GM10266 (cell line): ENCODE results near the gene GAS2L3.

Source experiments
- DNase-seq: peaks from one replicate; pipeline ENCODE4 v3.0.0; 2012; ENCODE audit errors: extremely low spot score
- TF ChIP-seq, protein P1 (sequence below): IDR thresholded peaks from 2 replicates; pipeline ENCODE4 v1.5.1; 2012; ENCODE audit warnings: mild to moderate bottlenecking, low read depth; ENCODE audit not compliant: control insufficient read depth, insufficient read depth; ENCODE audit errors: missing control alignments

GAS2L3 gene

DNA sequence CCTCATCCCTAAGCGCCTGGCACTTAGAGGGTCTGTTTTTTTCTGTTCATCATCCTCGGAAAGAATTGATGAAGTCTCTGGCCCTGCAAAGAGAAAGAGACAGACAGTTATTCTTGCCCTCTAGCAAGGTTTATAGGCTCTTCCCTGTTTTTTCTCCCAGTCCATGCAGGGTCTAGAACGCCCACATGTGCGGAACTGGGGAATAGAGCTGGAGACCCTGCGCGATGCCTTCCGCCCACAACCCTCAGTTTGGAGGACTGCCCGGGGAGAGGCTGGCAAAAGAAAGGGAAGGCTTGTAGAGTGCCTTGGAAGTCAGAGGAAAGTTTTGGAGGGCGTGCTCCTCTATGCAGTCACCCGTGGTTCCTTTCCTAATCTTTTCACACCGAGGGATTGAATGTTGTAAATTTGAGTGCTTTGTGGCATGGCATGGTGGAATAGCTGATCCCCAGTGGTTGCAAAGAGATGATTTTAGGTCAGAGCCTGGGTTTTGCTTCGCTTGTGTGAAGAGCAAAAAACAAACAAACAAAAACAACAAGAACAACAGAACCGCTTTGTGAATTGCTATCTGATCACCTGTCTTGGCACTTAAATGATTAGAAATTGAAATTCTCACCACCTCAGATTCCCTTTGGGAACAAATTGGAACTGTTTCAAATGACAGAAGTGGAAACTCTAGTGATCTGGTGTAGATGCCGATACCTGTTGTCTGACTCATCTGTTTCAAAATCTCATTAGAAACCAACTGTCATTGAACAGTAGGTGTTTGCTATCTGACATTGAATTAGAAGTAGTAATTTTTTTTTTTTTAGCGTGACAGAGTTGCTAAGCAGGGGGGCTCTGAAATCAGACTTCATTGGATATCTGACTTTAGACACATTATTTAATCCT is 947 bp downstream of the GAS2L3 start:
- TF ChIP-seq, protein P1, sequence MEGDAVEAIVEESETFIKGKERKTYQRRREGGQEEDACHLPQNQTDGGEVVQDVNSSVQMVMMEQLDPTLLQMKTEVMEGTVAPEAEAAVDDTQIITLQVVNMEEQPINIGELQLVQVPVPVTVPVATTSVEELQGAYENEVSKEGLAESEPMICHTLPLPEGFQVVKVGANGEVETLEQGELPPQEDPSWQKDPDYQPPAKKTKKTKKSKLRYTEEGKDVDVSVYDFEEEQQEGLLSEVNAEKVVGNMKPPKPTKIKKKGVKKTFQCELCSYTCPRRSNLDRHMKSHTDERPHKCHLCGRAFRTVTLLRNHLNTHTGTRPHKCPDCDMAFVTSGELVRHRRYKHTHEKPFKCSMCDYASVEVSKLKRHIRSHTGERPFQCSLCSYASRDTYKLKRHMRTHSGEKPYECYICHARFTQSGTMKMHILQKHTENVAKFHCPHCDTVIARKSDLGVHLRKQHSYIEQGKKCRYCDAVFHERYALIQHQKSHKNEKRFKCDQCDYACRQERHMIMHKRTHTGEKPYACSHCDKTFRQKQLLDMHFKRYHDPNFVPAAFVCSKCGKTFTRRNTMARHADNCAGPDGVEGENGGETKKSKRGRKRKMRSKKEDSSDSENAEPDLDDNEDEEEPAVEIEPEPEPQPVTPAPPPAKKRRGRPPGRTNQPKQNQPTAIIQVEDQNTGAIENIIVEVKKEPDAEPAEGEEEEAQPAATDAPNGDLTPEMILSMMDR: no peak
- no peak for DNase-seq

DNA sequence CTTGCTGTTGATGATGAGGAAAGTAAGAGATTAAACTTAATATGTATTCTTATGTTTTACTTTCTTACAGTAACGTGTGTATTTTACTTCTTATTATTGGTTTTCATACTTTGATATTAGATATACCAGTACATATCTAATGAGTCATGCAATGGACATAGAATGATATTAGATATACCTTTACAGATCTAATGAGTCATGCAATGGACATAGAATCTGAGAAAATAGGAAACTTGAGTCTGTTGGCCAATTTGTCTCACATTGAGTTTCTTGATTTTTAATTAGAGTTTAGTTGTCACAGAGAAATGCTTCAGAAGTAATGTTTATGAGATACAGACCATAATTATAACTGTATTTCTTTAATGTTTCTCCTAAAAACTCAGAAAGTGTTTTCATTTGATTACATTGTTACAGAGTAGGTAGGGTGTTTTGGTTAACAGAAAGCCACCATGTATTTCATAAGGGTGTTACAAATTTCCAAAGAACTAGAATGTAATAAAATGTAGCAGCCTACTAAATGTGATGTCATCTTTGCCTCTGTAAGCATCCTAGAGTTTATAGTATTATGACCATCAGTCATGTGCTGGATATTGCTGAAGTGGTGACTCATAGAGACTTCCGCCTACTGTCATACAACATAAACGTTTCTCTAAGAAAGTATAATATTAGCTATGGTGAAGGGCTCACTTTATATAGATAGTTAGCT is 3.0 kb downstream of the GAS2L3 start:
- TF ChIP-seq, protein P1: no peak
- DNase-seq: no peak

DNA sequence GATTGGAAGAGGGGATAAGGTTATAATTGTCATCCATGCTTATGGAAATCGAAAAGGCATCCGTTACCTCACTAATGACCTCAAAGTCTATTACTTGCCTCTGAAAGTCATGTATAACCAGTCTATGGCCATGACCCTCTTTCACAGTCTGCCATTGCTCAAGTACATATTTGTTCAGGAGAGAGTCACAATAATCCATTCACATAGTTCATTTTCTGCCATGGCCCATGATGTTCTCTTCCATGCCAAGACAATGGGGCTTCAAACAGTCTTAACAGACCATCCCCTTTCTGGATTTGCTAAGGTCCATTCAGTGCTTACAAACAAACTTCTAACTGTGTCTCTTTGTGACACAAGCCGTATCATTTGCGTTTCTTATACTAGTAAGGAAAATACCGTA is 5.4 kb downstream of the GAS2L3 start:
- DNase-seq: no peak

DNA sequence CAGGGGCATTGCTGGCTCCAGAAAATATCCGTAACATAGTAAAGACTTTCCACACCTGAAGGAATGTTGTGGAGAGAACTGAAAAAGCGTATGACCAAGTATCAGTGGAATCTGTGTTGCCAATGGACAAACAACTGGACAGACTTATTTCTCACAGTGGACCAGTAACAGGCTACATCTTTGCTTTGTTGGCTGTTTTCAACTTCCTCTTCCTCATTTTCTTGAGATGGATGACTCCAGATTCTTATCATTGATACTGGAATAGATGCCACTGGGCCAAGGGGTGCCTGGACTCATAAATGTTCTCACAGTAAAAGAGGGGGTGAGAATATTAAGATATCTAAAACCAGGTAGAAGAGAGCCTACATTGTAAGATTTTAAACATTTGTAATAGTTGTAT is 6.4 kb downstream of the GAS2L3 start:
- no peak for DNase-seq
- TF ChIP-seq, protein P1: no peak

More for the DNA sequence above, 5.4 kb downstream of the GAS2L3 start:
- TF ChIP-seq, protein P1: no peak

DNA sequence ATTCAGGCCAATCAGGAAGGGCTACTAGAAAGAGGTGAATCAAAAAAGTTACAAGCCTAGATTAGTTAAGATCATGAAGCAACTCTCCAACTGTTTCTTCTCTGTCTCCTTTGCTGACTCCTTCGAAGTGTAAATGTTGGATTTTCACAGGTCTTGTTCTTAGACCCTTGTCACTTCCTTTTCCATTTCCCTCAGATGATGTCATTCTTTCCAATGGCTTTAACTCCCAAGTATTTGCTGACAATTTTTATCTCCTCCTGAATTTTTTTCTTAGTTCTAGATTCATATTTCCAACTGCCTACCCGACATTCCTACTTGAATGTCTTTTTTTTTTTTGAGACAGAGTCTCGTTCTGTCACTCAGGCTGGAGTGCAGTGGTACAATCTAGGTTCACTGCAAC is 10.8 kb downstream of the GAS2L3 start:
- TF ChIP-seq, protein P1: no peak
- DNase-seq: no peak

DNA sequence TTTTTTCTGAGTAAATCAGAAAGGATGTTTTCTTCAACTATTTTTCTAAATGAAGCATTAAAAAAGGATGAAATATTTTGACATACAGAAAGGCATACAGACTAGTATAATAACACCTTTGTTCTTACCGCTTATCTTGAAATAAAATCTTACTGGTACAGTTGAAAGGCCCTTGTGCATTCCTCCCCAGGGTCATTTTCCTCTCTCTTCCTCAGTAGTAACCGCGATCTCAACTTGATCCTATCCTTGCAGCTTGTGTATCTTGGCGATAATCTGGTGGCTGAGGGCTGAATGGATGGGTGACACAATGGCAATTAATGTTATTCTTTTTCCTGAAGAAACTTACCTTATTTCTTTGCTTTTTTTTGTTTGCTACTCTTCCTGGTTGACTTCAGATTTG is 18.5 kb downstream of the GAS2L3 start:
- TF ChIP-seq, protein P1: no peak
- no peak for DNase-seq

DNA sequence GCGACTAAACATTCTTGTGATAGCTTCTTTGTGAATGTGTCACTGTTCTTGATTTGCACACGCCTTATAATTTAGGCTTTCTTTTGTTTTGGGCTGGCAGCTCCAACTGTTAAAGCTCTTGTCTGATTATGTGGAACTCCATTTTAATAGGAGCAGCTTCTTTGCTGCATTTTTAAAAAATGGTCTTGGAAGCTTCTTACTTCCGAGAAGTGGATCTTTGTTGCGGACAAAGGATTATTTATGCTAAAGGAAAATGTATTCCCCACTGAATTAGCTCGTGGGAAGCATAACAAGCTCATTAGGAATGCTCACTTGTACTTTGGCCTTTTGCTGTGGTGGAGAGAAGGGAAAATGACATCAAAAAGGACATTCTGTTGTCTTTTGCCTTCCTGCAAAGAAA is 20.0 kb downstream of the GAS2L3 start:
- no peak for DNase-seq
- TF ChIP-seq, protein P1: no peak
